GM12891 (cell line): ENCODE measurements around the gene NEDD4L.

Experiments used
- PAX5 ChIP-seq: IDR thresholded peaks from 2 replicates; pipeline ENCODE4 v1.6.1; 2011; ENCODE audit warnings: low read length, moderate library complexity, mild to moderate bottlenecking; ENCODE audit not compliant: insufficient read depth, severe bottlenecking
- POLR2A ChIP-seq: IDR thresholded peaks from 2 replicates; pipeline ENCODE4 v1.6.1; 2011; ENCODE audit warnings: low read depth, low read length, control low read depth
- POLR2AphosphoS5 ChIP-seq: IDR thresholded peaks from 2 replicates; pipeline ENCODE4 v1.6.1; 2011; ENCODE audit warnings: low read depth, low read length, control low read depth
- POU2F2 ChIP-seq: IDR thresholded peaks from 2 replicates; pipeline ENCODE4 v1.6.1; 2011; ENCODE audit warnings: low read depth, mild to moderate bottlenecking, control low read depth, low read length, moderate library complexity
- SPI1 ChIP-seq: IDR thresholded peaks from 2 replicates; pipeline ENCODE4 v1.6.1; 2011; ENCODE audit warnings: low read depth, low read length, control low read depth
- TAF1 ChIP-seq: IDR thresholded peaks from 2 replicates; pipeline ENCODE4 v1.6.1; 2011; ENCODE audit warnings: low read depth, low read length, control low read depth

DNA sequence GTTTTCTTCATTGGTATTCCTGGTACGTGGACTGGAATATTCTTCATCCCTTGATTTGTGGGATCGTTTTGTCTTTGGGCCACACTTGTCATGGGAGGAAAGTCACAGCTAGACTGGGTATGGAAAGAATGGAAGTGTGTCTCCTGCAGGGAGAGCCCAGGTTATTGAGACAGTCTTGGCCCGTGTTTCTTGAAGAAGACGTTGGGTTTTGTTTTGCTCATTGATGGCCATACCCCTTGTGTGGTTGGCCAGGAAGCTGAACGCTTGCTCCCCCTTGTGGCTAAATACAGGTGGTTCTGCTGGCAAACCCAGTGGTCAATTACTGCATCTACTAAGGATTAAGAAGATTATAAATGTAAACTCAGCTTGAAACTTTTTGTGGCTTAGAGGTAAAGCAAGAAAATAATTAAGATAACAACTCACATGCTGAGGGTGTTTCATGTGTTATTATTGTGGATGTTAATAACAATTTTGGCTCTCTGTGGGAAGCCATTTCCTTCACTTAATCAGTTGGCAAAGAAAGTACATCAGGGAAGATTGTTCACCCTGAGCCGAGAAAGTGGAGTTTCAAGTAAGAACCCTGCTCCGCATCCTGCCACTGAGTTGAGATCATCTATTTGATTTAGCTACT lies 91.8 kb downstream of the NEDD4L start:
- no peak for TF ChIP-seq POLR2A
- no peak for TF ChIP-seq SPI1
- TF ChIP-seq TAF1: no peak
- TF ChIP-seq POLR2AphosphoS5: no peak
- no peak for TF ChIP-seq PAX5
- TF ChIP-seq POU2F2: no peak
